Measurements from ENCODE around the gene PAX5.

PAX5 gene

DNA sequence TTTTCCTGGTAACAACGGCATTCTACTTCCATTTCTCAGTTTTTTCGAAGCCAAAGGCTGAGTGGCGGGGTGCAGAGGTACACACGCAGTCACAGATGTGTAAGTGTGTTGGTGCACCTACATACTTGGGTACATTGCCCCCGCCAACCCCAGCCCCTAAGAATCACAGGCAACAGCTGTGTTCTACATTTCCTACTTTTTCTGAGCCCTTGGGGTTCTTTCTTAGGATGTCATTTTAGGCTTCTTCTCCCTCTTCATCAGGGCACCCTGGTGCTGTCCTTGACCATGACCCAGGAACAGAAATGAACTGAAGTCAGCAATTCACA is 104.8 kb downstream of the PAX5 start:
- no peak for DNase-seq

- DNase-seq, result no peak
Measured at GRCh38 chr9:36928670-36929349, 105.3 kb downstream of the PAX5 start.

GRCh38 chr9:36928210-36928609 is 105.9 kb downstream of the PAX5 start:
- DNase-seq, result no peak

DNA sequence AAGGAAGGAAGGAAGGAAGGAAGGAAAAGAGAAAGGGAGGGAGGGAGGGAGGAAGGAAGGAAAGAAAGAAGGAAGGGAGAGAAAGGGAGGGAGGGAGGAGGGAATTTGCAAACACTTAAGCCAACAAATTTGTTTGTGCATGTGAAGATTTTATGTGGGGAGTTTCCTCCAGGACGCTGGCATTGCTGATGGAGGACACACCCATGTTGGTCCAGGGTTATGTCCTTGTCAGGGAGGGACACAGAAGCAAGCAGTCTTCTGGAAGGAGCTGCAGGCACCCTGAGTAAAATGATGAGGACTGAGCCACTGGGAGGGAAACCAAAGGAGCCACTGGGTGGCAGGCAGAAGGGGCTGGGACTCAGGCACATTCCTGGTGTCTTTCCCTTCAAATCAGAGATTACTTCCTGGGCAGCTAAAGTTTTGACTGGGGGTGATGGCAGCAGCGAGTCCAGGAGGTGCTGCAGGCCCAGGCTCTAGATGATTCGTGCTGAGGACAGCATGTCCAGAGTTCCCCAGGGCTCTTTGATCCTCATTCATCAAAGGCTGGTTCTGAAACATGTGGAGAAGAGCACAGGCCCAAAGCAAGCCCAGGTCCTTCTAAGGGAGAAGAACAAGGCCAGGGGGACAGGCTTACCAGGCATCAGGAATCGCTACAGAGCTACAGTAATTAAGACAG is 109.2 kb downstream of the PAX5 start:
- no peak for DNase-seq

- no peak for DNase-seq
Measured at GRCh38 chr9:36924071-36924470, 110.0 kb downstream of the PAX5 start.

DNA sequence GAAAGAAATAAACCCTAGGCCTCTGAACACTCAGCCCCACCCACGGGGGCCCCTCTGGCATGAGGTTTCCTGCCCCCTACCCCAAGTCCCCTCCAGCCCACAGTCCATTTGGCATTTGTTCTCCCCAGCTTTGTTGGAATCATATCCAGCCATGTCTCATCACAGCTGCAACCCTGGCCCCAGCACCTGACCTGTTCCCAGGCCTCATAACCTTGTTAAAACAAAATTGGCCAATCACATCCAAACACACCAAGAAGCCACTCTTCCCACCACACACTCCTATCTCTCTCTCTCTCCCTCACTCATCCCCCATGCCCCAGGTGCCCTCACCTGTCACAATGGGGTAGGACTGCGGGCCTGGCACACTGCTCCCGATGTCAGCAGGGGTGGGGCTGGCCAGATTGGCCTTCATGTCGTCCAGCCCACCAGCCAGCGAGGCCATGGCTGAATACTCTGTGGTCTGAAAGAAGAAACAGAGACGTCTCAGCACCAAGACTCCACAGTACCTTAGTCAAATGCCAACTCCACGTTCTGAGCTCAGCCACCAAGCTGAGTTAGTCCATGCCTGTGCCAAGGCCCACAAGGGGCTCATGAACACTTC is 110.9 kb downstream of the PAX5 start:
- DNase-seq, result no peak

GRCh38 chr9:36922548-36922947 is 111.5 kb downstream of the PAX5 start:
- DNase-seq, result no peak

DNA sequence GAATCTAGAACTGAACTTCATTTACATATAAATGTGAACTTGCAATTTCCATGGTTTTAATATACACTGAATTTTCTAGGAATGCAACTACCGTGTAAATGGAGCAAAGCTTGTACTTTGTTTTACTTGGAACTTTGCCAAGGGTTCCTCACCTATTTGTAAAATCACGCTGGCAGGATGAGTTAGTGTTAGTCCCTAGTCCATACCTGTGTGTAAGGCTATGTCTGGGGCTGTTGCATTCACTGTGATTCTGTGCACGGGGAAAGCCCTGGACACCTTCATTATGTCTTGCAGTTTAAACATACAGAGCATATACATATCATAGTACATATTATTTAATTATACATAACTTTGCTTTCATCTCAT is 119.9 kb downstream of the PAX5 start:
- DNase-seq, result no peak

- DNase-seq, result no peak
Measured at GRCh38 chr9:36913393-36914211, 120.5 kb downstream of the PAX5 start.

DNA sequence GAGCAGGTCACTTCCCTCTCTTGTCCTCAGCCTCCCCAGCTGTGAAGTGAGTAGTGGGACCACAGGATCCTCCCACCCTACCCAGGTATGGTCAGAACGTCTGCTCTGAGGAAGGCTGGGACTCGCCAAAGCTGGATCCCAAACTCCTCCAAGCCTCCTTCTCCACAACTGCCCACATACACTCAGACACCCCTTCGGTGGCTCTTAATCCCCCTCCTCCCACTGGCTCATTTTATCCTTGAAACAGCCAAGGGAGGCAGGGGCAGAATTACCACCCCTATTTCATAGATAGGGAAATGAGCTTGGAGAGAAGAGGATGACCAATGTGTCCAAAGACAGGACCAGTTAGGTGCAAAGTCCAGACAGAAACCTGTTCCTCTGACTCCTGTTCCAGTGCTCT is 121.4 kb downstream of the PAX5 start:
- DNase-seq, result no peak

GRCh38 chr9:36911601-36912412 is 122.3 kb downstream of the PAX5 start:
- no peak for DNase-seq

DNA sequence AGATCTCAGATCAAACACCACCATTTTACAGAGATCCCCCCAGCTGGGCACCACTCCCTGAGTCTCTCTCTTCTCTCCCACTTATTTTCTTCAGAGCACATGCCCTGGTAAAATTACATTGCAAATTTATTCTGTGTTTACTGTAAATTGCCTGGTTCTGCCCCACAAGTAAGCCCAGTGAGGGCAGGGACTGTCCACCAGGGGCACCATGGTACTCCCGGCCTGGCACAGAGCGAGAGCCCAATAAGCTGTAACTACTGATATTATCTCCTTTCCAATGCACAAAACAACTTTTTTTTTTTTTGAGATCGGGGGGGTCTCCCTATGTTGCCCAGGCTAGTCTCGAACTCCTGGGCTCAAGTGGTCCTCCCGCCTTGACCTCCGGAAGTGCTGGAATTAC is 123.0 kb downstream of the PAX5 start:
- no peak for DNase-seq

DNA sequence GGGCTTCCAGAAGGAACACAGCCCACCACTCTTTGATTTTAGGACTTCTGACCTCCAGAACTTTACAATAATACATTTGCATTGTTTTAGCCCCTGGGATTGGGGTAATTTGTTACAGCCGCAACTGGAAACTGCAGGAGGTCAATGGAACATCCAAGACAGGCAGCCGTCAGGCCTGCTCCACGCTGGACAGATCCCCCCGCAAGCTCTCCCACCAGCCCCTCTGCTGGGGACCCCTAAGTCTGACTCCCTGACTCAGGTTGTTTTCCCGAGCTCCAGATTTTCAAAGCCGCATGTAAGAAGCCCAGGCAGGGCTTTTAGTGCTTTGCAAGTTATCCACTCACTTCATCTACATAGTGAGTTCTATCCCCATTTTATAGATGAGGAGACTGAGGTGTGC is 127.6 kb downstream of the PAX5 start:
- DNase-seq, result no peak

GRCh38 chr9:36905101-36906066 is 128.7 kb downstream of the PAX5 start:
- DNase-seq, result no peak

GRCh38 chr9:36903541-36904435 is 130.3 kb downstream of the PAX5 start:
- DNase-seq, result no peak

DNA sequence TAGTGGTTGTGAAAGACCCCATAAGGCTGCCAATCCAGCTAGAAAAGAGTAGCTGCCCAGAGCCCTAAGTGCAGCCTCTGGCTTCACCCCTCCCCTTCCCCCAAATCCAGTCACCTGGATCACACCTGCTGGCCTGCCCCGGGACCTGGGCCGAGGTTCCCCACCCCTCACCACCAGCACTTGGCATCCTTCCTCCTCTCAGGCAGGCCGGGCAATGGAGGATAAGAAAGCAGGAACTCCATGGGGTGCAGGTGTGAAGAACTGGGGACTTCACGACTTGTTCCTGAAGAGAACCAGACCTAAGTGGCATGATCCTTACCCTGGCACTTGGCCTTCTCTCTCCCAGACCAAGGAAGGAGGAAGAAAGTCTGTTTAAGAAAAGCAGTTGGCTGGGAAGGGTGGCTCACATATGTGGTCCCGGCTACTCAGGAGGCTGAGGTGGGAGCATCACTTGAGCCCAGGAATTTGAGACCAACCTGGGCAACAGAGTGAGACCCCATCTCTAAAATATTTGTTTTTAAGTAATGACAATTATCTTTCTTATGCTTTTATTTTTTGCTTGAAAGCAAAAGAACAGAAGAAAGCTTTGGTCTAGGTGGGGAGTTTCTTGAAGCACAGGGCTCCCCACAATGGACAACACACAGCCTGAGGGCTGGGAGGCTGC is 131.1 kb downstream of the PAX5 start:
- DNase-seq, result no peak

- DNase-seq, result no peak
Measured at GRCh38 chr9:36902080-36902716, 131.9 kb downstream of the PAX5 start.

DNA sequence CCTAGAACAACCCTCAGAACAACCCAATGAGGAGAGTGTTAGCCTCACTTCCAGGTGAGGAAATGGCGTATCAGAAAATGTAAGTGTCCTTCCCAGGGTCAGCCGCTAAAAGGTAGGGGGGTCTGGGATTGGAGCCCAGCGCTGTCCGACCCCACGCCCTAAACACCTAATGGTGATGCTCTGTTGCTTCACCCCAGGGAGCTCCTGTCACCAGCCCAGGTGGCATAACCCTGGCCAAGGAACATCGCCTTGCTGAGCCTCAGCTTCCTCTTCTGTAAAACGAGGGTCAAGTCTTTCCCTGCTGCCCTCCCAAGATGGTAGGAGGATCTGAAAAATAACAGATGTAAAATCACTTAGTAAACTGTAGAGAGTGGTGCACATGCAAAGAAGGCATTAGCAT is 132.5 kb downstream of the PAX5 start:
- no peak for DNase-seq

DNA sequence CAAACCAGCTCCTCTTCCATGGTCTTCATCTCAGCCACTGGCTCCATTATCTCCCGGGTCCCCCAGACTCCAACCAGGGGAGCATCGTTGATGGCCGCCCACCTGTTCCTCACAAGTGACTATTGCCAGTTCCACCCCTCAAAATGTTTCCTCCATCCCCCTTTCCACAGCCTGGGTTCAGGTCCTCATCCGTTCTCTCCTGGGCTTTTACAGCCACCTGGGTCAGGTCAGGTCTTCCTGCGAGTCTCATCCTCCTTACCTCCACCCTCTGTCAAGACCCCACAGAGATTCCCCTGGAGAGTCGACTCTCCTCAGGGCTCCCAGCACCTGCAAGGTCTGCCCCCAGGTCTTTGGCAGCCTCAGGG is 133.2 kb downstream of the PAX5 start:
- no peak for DNase-seq

Measured in CD4-positive, alpha-beta T cell treated with Interferon alpha-2 for 1 hour (primary cell).